Measurements from ENCODE around the gene ALOX5.

GRCh38 chr10:45439365-45439764 is 65.3 kb downstream of the ALOX5 start:
- TF ChIP-seq, protein P1, sequence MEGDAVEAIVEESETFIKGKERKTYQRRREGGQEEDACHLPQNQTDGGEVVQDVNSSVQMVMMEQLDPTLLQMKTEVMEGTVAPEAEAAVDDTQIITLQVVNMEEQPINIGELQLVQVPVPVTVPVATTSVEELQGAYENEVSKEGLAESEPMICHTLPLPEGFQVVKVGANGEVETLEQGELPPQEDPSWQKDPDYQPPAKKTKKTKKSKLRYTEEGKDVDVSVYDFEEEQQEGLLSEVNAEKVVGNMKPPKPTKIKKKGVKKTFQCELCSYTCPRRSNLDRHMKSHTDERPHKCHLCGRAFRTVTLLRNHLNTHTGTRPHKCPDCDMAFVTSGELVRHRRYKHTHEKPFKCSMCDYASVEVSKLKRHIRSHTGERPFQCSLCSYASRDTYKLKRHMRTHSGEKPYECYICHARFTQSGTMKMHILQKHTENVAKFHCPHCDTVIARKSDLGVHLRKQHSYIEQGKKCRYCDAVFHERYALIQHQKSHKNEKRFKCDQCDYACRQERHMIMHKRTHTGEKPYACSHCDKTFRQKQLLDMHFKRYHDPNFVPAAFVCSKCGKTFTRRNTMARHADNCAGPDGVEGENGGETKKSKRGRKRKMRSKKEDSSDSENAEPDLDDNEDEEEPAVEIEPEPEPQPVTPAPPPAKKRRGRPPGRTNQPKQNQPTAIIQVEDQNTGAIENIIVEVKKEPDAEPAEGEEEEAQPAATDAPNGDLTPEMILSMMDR (IDR thresholded peaks at IDR 0.05), result no peak
- TF ChIP-seq POLR2A (IDR thresholded peaks at IDR 0.05), result no peak
